Left lung (tissue), 10 donors: Measurements from ENCODE around the gene CYP11A1. TPM values are rescaled to one million over a fixed set of nuclear protein-coding genes. Genes with fewer than 3 reads are reported as not detected.
A peak's percentile ranks its signal among the peaks of the same experiment; 100 is the strongest.
"Not testable (repeated sequence)": the region's sequence is repeated elsewhere in the genome, so short reads cannot be mapped to it uniquely, and the experiment has no call there.

ENCODE experiments used
- ATAC-seq: fragments of 200-7000 bp; cut with Tn5 transposase; one replicate; pipeline ENCODE4 v1.9.1; 2020; ENCODE audit warnings: moderate library complexity
- DNase-seq, 4 donors: peaks; one replicate each; pipeline ENCODE4 v3.0.0-alpha.2; 2013 to 2020
- H3K27ac ChIP-seq, 2 donors: fragments of 200-600 bp; sonication (generic) in 1 of 2; one replicate each; pipeline versions ENCODE4 v1.5.0 to v1.8.0; 2020 to 2021
- H3K27me3 ChIP-seq, 2 donors: fragments of 200-600 bp; sonication (generic) in 1 of 2; one replicate each; pipeline versions ENCODE4 v1.5.0 to v1.8.0; 2020 to 2021
- H3K36me3 ChIP-seq, 2 donors: fragments of 200-600 bp; sonication (generic) in 1 of 2; one replicate each; pipeline versions ENCODE4 v1.5.0 to v1.8.0; 2020 to 2021
- H3K4me1 ChIP-seq, 2 donors: fragments of 200-600 bp; one replicate each; pipeline ENCODE4 v1.8.0; 2021
- H3K4me3 ChIP-seq, 2 donors: fragments of 200-600 bp; sonication (generic) in 1 of 2; one replicate each; pipeline versions ENCODE4 v1.5.0 to v1.8.0; 2020 to 2021; ENCODE audit warnings: mild to moderate bottlenecking in 1 of 2
- H3K9me3 ChIP-seq, 2 donors: fragments of 200-600 bp; sonication (generic) in 1 of 2; one replicate each; pipeline versions ENCODE4 v1.5.0 to v1.8.0; 2020 to 2021
- intact Hi-C, 2 donors: fragments of 100-400 bp; cut with DNase I; formaldehyde crosslinking; loops; one replicate each; pipeline versions ENCODE4 v1.11.2 to v1.14.2; 2022
- polyA plus RNA-seq, 6 donors: library from polyadenylated mRNA; unstranded; fragments of 120-200 nt; gene quantifications; one replicate each; pipeline ENCODE4 v1.2.1, GENCODE V29; 2013; ENCODE audit not compliant: insufficient read length in 6 of 6
- total RNA-seq, 2 donors: library from RNA; stranded (reverse); fragmentation: NEBNext Ultra II Directional; extraction: Animal tissue kit (Norgen Biotek cat#: 25700); gene quantifications; one replicate each; pipeline ENCODE4 v1.2.1, GENCODE V29; 2021
- TF ChIP-seq, protein P1 (sequence below), 2 donors: fragments of 200-600 bp; sonication (generic) in 1 of 2; IDR thresholded peaks; one replicate each; pipeline versions ENCODE4 v1.5.0 to v1.8.0; 2021; ENCODE audit warnings: antibody characterized with exemption in 2 of 2
- donor health status: DM: no; HTN: yes; CAD: no.
- donor health status: DM: no; HTN: no; CAD: no.

Gene CYP11A1
- total and polyA plus RNA-seq, 8 donors, result 0.34 to 1.3 (median 0.61) TPM

- ATAC-seq (peak; percentile 93), DNase-seq (peak in 1 of 4 donors; percentile 48)
- H3K27me3 ChIP-seq, result peaks cover 0 to 39% of the 10 kb centered on the region in 2 donors
- intact Hi-C loops, result no loop called here
- H3K36me3 ChIP-seq, result no peaks in the 10 kb centered on the region
- no peak overlapping the region for H3K27ac ChIP-seq
- H3K4me3 ChIP-seq, result peak overlapping the region; percentile 41 to 51
- H3K9me3 ChIP-seq, result no peaks in the 10 kb centered on the region
- H3K4me1 ChIP-seq, result peaks cover 0 to 14% of the 10 kb centered on the region in 2 donors
- TF ChIP-seq, protein P1, sequence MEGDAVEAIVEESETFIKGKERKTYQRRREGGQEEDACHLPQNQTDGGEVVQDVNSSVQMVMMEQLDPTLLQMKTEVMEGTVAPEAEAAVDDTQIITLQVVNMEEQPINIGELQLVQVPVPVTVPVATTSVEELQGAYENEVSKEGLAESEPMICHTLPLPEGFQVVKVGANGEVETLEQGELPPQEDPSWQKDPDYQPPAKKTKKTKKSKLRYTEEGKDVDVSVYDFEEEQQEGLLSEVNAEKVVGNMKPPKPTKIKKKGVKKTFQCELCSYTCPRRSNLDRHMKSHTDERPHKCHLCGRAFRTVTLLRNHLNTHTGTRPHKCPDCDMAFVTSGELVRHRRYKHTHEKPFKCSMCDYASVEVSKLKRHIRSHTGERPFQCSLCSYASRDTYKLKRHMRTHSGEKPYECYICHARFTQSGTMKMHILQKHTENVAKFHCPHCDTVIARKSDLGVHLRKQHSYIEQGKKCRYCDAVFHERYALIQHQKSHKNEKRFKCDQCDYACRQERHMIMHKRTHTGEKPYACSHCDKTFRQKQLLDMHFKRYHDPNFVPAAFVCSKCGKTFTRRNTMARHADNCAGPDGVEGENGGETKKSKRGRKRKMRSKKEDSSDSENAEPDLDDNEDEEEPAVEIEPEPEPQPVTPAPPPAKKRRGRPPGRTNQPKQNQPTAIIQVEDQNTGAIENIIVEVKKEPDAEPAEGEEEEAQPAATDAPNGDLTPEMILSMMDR (IDR thresholded peaks at IDR 0.05), result no peak
These were observed 1.6 kb downstream of the CYP11A1 start for GRCh38 chr15:74365598-74366445.

DNA sequence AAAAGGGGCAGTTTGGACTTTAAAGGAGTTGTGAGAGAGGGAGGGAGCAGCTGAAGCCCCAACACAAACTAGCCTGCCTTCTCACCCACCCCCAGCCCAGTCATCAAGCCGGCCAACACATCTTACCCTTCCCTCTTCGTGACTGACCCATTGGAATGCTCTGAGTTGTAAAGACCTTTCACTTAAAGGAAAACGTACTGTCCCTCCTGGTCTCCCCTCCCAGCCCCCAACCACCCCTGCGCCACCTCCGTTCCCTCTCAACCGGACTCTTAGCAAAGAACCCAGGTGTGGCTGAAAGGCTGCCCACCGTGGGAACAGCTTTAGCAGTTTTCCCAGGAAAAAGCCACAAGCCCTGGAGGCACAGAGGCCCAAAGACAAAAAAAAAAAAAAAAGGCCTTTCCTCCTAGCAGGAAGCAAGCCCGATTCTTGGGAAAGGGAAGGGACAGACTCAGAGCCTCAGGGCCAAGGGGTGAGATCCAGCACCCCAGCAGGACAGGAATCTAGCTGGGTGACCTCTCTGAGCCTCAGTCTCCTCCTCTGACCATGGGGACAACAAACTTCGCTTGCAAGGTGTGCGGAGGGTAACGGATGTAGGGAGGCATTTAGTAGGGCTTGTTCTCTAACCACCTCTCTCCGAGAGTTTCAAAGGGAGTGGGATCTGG is 2.4 kb downstream of the CYP11A1 start:
- TF ChIP-seq, protein P1 (IDR thresholded peaks at IDR 0.05), result no peak
- Histone ChIP-seq H3K27ac (no peak overlapping the region), H3K4me1 (peaks cover 0 to 14% of the 10 kb centered on the region in 2 donors), H3K9me3 (no peaks in the 10 kb centered on the region), H3K4me3 (peak overlapping the region; percentile 41 to 51), H3K27me3 (peaks cover 0 to 39% of the 10 kb centered on the region in 2 donors), H3K36me3 (no peaks in the 10 kb centered on the region)
- DNase-seq (no peak), ATAC-seq (no peak)
- intact Hi-C loops, result no loop called here

DNA sequence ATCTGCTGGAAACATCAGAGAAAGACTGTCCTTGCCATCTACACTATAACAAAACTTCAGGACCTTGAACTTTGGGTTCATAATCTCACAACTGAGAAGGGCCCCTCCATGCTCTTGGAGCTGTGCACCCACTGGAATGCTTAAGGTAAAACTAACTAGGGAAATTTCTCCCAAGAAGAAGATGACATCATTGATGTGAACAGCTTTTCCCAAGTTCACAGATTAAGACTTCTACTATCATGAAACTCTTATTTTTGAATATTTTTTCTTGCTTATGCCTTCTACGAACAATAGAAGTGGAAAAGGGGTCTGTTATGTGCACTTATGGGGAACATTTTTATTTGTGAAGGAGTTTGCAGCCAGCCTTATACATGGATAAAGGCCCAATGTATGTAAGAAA is 5.0 kb downstream of the CYP11A1 start:
- H3K27ac ChIP-seq, result no peak overlapping the region
- H3K4me3 ChIP-seq, result no peak overlapping the region
- peaks cover 0 to 14% of the 10 kb centered on the region in 2 donors for H3K4me1 ChIP-seq
- H3K36me3 ChIP-seq, result no peaks in the 10 kb centered on the region
- TF ChIP-seq, protein P1 (IDR thresholded peaks at IDR 0.05), result no peak
- H3K27me3 ChIP-seq, result peaks cover 0 to 32% of the 10 kb centered on the region in 2 donors
- no peak for DNase-seq
- H3K9me3 ChIP-seq, result no peaks in the 10 kb centered on the region
- no peak for ATAC-seq
- intact Hi-C loops, result no loop called here

DNA sequence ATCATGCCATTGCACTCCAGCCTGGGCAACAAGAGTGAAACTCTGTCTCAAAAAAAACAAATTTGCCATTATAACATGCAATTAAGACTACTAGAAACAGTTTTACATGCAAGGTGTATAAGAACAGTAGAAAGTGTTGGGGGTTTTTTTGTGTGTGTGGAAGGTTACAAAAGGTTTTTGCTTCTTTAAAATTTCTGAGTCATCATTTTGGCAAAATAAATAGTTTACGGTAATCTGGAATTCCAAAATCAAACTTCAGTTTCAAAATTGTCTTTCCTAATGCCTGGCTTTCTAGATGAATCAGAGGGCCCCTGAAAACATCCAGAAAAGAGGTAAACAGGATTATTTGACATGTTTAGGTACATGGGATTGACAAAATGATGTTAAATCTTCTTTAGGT is 6.6 kb downstream of the CYP11A1 start:
- H3K9me3 ChIP-seq, H3K27ac ChIP-seq, H3K4me1 ChIP-seq, H3K36me3 ChIP-seq, ATAC-seq, intact Hi-C loops, H3K4me3 ChIP-seq, DNase-seq: not testable (repeated sequence)
- peaks cover 0 to 16% of the 10 kb centered on the region in 2 donors for H3K27me3 ChIP-seq

- H3K36me3 ChIP-seq, intact Hi-C loops, H3K27me3 ChIP-seq, H3K9me3 ChIP-seq, H3K4me1 ChIP-seq, H3K27ac ChIP-seq, H3K4me3 ChIP-seq, ATAC-seq, DNase-seq: not testable (repeated sequence)
These were observed 8.1 kb downstream of the CYP11A1 start for GRCh38 chr15:74359376-74359775.

- H3K36me3 ChIP-seq, H3K9me3 ChIP-seq, H3K27ac ChIP-seq, ATAC-seq, intact Hi-C loops, H3K4me1 ChIP-seq, H3K27me3 ChIP-seq, H3K4me3 ChIP-seq: not testable (repeated sequence)
- DNase-seq, result peak in 1 of 4 donors; percentile 54
These were observed 9.9 kb downstream of the CYP11A1 start for GRCh38 chr15:74357514-74357913.

- DNase-seq, intact Hi-C loops, H3K27me3 ChIP-seq, H3K4me3 ChIP-seq, H3K4me1 ChIP-seq, H3K27ac ChIP-seq, ATAC-seq, H3K36me3 ChIP-seq, H3K9me3 ChIP-seq: not testable (repeated sequence)
These were observed 11.4 kb downstream of the CYP11A1 start for GRCh38 chr15:74356050-74356449.

- H3K9me3 ChIP-seq, DNase-seq, intact Hi-C loops, H3K4me1 ChIP-seq, H3K27ac ChIP-seq, H3K36me3 ChIP-seq, ATAC-seq, H3K27me3 ChIP-seq, H3K4me3 ChIP-seq: not testable (repeated sequence)
These were observed 13.5 kb downstream of the CYP11A1 start for GRCh38 chr15:74353992-74354391.
